HT-29 (cell line): ENCODE measurements around the gene NUP160. TPM values are rescaled to one million over a fixed set of nuclear protein-coding genes. Genes with fewer than 3 reads are reported as not detected.
"Not testable (repeated sequence)": the region's sequence is repeated elsewhere in the genome, so short reads cannot be mapped to it uniquely, and the experiment has no call there.

Source experiments
- DNase-seq: peaks from one replicate; pipeline ENCODE4 v3.0.0-alpha.2; 2015; ENCODE audit warnings: low spot score
- total RNA-seq: library from RNA; depleted of rRNA; stranded (reverse); fragments of >200 nt; shearing (Covaris generic); gene quantifications from 2 replicates; pipeline ENCODE4 v1.2.3, GENCODE V29; 2014

Gene NUP160
- total RNA-seq, 1 experiment from 2014 or later = 39.5 TPM

GRCh38 chr11:47863898-47864430, 15.8 kb upstream of the NUP160 start:
- DNase-seq = no peak

- DNase-seq = no peak
Observed at GRCh38 chr11:47863189-47863897, 15.2 kb upstream of the NUP160 start.

- no peak for DNase-seq
Observed at GRCh38 chr11:47861728-47862127, 13.6 kb upstream of the NUP160 start.

- no peak for DNase-seq
Observed at GRCh38 chr11:47860536-47860935, 12.4 kb upstream of the NUP160 start.

GRCh38 chr11:47857892-47858543, 9.9 kb upstream of the NUP160 start:
- no peak for DNase-seq

GRCh38 chr11:47857485-47857884, 9.3 kb upstream of the NUP160 start:
- DNase-seq = no peak

- DNase-seq = no peak
Observed at GRCh38 chr11:47856186-47856585, 8.0 kb upstream of the NUP160 start.

GRCh38 chr11:47854667-47855066, 6.5 kb upstream of the NUP160 start:
- no peak for DNase-seq

- no peak for DNase-seq
Observed at GRCh38 chr11:47852053-47852452, 3.9 kb upstream of the NUP160 start.

GRCh38 chr11:47850337-47850736, 2.2 kb upstream of the NUP160 start:
- no peak for DNase-seq

GRCh38 chr11:47848700-47849155, 578 bp upstream of the NUP160 start:
- no peak for DNase-seq

- no peak for DNase-seq
Observed at GRCh38 chr11:47847537-47847891, 636 bp downstream of the NUP160 start.

- no peak for DNase-seq
Observed at GRCh38 chr11:47846998-47847397, 1.2 kb downstream of the NUP160 start.

GRCh38 chr11:47843361-47844055, 4.6 kb downstream of the NUP160 start:
- DNase-seq = no peak

GRCh38 chr11:47842749-47843148, 5.4 kb downstream of the NUP160 start:
- DNase-seq = no peak

- DNase-seq = no peak
Observed at GRCh38 chr11:47837929-47838328, 10.2 kb downstream of the NUP160 start.

GRCh38 chr11:47837292-47837691, 10.9 kb downstream of the NUP160 start:
- DNase-seq = no peak

GRCh38 chr11:47830013-47830412, 18.1 kb downstream of the NUP160 start:
- DNase-seq = not testable (repeated sequence)

GRCh38 chr11:47828284-47828683, 19.9 kb downstream of the NUP160 start:
- DNase-seq = no peak

GRCh38 chr11:47822664-47823063, 25.5 kb downstream of the NUP160 start:
- not testable (repeated sequence) for DNase-seq

- DNase-seq = no peak
Observed at GRCh38 chr11:47819743-47820142, 28.4 kb downstream of the NUP160 start.

GRCh38 chr11:47800759-47801158, 47.4 kb downstream of the NUP160 start:
- DNase-seq = no peak
